Ishikawa (cell line): ENCODE data around the gene CEACAM1.

Experiments
- CREB1 ChIP-seq: IDR thresholded peaks from 2 replicates; pipeline ENCODE4 v1.6.1; 2012; ENCODE audit warnings: low read depth
- EGR1 ChIP-seq: IDR thresholded peaks from 2 replicates; pipeline ENCODE4 v1.6.1; 2012
- EP300 ChIP-seq: IDR thresholded peaks from 2 replicates; pipeline ENCODE4 v1.6.1; 2012; ENCODE audit warnings: borderline replicate concordance
- FOXM1 ChIP-seq: IDR thresholded peaks from 2 replicates; pipeline ENCODE4 v1.6.1; 2012; ENCODE audit warnings: low read depth, borderline replicate concordance
- NFIC ChIP-seq: IDR thresholded peaks from 2 replicates; pipeline ENCODE4 v1.6.1; 2012
- RAD21 ChIP-seq: IDR thresholded peaks from 2 replicates; pipeline ENCODE4 v1.6.1; 2012; ENCODE audit warnings: low read depth
- TAF1 ChIP-seq: IDR thresholded peaks from 2 replicates; pipeline ENCODE4 v1.6.1; 2012; ENCODE audit warnings: low read depth, mild to moderate bottlenecking
- TEAD4 ChIP-seq: IDR thresholded peaks from 2 replicates; pipeline ENCODE4 v1.6.1; 2012
- YY1 ChIP-seq: IDR thresholded peaks from 2 replicates; pipeline ENCODE4 v1.6.1; 2012; ENCODE audit warnings: low read depth
- ZBTB7A ChIP-seq: IDR thresholded peaks from 2 replicates; pipeline ENCODE4 v1.6.1; 2012; ENCODE audit warnings: low read depth
- TF ChIP-seq, protein P1 (sequence below): IDR thresholded peaks from 2 replicates; pipeline ENCODE4 v1.6.1; 2012
- TF ChIP-seq, protein P2 (sequence below): IDR thresholded peaks from 2 replicates; pipeline ENCODE4 v1.6.1; 2012; ENCODE audit warnings: low read depth, mild to moderate bottlenecking

DNA sequence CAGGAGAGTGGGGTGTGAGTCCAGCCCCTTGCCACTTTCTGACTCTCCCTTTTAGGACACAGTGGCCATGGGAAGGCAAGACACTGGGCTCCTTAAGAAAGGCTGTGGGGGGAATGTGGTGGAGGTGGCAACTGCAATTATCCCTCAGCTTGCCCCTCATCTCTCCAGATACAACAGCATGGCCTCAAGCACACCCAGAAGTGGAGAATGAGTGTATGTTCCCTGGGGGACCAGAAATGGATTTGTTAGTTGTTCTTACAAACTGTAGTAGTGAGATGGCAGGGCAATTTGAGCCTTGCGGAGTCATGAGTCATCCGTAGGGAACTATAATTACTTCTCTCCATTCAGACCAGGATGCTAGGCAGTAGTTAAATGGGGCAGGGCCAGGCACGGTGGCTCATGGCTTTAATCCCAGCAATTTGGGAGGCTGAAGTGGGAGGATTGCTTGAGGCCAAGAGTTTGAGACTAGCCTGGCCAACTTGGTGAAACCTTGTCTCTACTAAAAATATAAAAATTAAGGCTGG lies 59.9 kb downstream of the CEACAM1 start:
- TF ChIP-seq RAD21 (no peak), EGR1 (no peak), FOXM1 (no peak), TAF1 (no peak), YY1 (no peak), EP300 (no peak), TEAD4 (no peak), ZBTB7A (no peak), CREB1 (no peak), NFIC (no peak)
- TF ChIP-seq, protein P1, sequence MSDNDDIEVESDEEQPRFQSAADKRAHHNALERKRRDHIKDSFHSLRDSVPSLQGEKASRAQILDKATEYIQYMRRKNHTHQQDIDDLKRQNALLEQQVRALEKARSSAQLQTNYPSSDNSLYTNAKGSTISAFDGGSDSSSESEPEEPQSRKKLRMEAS, result no peak
- TF ChIP-seq, protein P2, sequence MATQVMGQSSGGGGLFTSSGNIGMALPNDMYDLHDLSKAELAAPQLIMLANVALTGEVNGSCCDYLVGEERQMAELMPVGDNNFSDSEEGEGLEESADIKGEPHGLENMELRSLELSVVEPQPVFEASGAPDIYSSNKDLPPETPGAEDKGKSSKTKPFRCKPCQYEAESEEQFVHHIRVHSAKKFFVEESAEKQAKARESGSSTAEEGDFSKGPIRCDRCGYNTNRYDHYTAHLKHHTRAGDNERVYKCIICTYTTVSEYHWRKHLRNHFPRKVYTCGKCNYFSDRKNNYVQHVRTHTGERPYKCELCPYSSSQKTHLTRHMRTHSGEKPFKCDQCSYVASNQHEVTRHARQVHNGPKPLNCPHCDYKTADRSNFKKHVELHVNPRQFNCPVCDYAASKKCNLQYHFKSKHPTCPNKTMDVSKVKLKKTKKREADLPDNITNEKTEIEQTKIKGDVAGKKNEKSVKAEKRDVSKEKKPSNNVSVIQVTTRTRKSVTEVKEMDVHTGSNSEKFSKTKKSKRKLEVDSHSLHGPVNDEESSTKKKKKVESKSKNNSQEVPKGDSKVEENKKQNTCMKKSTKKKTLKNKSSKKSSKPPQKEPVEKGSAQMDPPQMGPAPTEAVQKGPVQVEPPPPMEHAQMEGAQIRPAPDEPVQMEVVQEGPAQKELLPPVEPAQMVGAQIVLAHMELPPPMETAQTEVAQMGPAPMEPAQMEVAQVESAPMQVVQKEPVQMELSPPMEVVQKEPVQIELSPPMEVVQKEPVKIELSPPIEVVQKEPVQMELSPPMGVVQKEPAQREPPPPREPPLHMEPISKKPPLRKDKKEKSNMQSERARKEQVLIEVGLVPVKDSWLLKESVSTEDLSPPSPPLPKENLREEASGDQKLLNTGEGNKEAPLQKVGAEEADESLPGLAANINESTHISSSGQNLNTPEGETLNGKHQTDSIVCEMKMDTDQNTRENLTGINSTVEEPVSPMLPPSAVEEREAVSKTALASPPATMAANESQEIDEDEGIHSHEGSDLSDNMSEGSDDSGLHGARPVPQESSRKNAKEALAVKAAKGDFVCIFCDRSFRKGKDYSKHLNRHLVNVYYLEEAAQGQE, result no peak
